IPS-11a (cell line): ENCODE results near the gene TMEM212.

Experiments
- H3K4me3 ChIP-seq: one replicate; pipeline ENCODE4 v1.5.1; 2013; ENCODE audit warnings: low read depth, low read length, control low read depth

Gene TMEM212

DNA sequence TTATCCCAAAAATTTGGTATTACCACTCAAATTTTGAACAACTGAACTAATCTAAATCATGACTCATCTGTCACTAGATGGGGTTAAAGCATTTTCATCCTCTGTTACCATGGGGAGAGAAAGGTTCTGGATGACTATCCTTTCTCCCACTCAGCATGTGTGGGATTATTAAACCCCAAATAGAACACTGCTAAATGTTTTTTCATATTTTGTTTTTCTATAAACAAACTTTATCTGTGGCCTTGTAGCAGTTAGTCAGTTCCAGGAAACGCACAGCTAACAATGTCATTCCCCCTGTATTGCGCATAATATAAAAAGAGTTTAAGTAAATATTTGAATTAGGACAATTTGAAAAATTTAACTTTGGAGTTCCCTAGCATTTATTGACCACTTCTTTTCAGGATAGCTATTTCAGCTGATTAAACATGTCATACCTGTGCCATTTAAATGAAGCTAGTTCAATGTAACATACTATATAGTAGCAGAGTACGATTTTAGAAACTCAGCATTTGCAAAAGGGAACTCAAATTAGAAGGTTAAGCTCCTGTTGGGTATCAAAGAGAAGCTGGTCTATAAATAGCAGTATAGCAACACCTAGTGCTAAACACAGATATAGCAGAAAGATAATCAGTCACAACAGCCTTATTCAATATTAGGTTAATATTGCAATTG is 9.2 kb upstream of the TMEM212 start:
- H3K4me3 ChIP-seq, result no peak overlapping the region

- no peak overlapping the region for H3K4me3 ChIP-seq
These were observed 8.7 kb upstream of the TMEM212 start for GRCh38 chr3:171834461-171834801.

DNA sequence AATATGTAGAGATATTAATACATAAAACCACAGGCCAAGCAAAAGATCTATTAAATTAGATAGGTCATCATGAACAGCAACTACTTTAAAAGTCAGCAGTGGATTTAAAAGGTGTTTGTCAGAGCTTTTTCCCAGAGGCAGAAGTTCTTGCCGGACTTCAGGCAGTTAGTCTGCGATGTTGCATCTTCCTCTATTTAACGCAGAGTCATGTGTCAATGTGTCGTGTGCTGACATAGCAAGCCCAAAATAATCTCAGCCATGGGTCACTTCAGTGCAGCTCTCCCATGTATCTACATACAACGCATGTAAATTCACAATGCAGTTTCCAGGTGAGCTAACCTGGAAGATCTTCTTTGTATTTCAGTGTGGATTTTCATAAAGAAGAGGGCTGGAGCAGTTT is 8.0 kb upstream of the TMEM212 start:
- H3K4me3 ChIP-seq, result no peak overlapping the region

DNA sequence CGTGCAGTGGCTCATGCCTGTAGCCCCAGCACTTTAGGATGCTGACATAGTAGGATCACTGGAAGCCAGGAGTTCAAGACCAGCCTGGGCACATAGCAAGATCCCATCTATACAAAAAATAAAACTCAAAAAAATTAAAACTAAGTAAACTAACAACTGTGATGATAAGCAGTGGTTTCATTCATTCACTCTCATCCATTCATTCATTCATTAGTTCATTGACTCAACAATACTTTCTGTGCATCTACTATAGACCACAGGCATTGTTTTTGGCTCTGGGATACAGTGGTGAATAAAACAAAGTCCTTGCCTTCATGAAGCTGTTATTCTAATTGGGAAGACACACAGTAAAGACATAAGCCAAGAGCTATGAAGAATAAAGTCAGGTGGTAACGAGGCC is 7.5 kb upstream of the TMEM212 start:
- H3K4me3 ChIP-seq, result no peak overlapping the region

- no peak overlapping the region for H3K4me3 ChIP-seq
These were observed 6.3 kb upstream of the TMEM212 start for GRCh38 chr3:171836855-171837254.

DNA sequence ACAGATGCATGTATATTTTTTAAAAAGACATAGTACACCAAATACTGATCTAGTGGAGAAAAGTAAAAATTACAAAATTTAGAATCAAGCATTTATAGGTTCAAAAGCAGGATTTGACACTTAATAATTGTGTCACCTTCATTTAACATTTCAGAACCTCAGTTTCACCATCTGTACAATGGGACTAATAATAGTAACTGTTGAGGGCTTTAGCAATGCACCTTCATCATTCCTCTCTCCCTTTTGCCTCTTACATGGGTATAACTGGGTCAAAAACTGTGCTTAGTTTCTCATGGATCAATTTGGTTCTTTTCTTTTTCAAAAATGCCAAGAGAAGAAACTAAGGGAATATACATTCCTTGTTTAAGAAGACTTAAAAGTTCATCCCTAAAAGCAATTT is 5.5 kb upstream of the TMEM212 start:
- H3K4me3 ChIP-seq, result no peak overlapping the region

DNA sequence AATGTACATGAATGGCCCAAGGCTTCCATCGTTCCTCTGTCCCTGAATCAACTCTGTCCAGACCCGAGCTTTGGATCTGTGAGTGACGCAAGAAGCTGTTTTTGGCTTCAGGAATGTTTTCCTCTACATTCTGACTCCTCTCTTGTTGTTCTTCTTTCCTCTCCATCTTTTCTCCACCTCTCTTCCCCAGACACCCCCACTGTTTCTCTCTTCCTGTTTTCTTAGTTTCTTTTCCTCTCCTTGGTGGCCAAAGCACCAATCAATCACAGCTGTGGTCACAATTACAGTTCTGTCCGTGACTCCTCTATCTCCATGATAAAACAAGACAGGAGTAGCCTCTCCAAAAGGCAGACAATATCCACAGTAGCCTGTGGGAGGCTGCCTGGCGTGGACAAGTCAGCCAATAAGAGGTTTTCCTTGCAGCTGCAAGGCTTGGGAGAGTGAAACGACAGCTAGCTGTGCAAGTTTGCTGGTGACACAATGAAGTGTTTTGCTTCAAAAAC is 4.9 kb upstream of the TMEM212 start:
- H3K4me3 ChIP-seq, result no peak overlapping the region

GRCh38 chr3:171839270-171839669 is 3.9 kb upstream of the TMEM212 start:
- H3K4me3 ChIP-seq, result no peak overlapping the region

DNA sequence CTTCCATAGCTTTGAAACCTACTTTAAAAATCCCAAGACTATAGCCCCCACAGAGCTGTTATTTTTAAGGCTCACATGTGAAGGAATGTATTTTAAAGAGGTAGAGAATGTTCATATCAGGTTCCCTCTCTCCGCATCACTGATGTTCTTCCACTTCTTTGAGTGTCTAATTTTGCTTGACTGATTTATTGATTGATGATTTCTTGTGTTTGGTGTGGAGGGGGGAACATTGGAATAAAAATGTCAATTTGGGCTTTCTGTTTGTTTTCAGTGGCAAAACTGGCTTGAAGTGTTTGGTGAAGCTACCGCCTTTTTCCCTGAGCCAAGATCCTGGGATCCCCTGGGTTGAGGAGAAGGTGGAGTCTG is 2.7 kb upstream of the TMEM212 start:
- no peak overlapping the region for H3K4me3 ChIP-seq

DNA sequence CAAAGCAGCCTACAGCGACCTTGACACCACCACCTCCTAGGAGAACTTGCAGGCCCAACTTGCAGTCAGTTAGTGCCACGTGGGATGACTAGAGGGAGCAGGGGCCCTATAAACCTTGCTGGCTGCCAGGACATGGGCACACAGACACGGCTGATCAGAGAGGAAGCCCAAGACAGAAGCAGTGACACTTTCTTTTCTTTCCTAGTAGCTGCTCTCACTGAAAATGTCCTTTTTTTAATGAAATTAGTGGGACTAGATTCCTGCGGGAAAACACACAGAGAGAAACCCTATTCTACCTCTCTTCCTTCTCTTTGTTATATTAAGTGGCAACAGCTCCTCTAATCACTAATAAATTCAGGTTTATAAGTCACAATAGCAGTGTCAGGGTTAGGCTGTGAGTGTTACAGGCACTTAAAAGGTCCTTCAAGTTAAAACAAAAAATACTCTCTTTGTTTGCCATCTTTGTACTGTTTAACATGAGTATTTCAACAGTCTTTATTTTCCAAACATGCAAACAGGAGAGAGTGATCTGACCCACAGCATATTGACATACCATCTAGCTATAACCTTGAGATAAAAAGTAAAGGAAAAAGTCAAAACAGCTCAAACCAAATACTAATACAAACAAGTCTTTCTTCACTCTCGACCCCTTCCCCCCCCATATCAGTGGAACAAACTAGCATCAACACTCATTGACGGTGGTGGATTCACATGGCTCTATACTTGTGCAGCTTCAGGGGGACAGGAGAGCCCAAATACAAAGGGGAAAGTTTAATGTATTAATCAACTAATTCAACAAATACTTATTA is 2.1 kb upstream of the TMEM212 start:
- H3K4me3 ChIP-seq, result no peak overlapping the region

- no peak overlapping the region for H3K4me3 ChIP-seq
These were observed 1.5 kb upstream of the TMEM212 start for GRCh38 chr3:171841620-171842000.

- H3K4me3 ChIP-seq, result no peak overlapping the region
These were observed 1.7 kb downstream of the TMEM212 start for GRCh38 chr3:171844873-171845272.

DNA sequence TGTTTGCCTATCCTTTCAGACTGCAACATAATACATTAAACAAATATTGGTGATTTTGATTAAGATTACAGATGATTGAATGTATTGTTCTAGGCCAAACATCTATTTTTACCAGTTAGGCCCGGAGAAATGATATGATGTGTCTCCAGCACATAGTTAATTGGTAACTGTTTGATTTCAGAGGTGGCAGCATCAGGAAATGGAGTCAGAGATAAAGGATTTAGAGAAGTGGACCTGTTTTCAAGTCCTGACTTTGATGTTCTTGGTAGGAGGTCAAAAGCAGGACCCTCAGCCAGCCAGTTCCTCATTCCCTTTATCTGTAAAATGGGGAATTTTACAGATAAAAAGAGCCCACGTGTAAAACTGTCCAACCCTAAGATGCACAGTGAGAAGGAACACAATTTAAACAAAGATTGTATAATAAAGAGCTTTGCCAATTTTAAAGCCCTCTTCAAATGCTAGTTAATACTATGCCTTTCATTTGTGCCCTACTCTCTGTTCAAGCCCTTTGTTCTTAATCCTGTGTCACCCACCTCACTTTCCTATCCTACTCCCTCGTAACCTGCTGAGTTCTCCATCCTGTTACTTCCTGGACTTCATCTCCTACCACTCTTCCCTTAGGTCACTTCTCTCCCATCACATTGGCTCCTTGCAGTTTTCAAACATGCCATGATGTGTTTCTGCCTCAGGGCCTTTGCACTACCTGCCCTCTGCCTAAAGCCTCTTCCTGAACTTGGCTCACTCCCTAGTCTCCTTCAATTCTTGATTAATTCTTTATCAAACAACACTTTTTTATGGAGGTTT is 2.5 kb downstream of the TMEM212 start:
- H3K4me3 ChIP-seq, result no peak overlapping the region

DNA sequence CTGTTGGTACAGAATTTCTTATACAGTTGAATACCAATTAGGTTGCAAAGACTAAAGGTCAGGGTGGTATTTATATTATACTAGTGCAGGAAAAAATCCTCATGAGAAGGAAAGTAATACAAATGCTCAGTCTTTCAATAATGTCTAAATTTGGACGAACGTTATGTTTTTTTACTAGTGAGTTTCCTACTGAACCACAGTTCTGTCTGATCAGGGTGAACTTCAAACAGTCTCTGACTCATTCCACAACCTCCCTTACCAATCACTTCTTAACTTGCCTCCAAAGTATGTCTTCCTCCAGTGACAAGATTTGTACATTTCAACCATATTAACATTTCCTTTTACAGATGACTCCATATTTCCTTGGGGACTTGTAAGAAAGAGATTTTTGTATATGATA is 3.4 kb downstream of the TMEM212 start:
- no peak overlapping the region for H3K4me3 ChIP-seq

DNA sequence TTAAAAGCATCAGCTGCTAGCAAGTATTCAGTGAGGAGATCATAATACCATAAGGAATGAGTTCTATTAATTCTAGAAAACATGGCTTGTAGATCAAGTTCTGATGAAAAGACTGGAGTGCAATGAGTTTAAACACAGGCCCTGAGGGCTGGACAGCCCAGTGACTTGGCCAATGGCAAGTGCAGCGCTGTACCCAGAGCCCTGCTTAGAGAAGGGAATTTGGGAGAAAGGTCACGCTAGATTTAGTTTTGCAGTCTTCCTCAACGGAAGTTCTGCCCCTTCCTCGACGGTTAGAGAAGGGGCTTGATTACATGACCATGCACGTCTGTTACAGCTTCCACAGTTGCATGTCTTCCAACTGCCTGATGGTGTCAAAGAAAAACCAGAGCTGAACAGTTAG is 4.0 kb downstream of the TMEM212 start:
- no peak overlapping the region for H3K4me3 ChIP-seq

- H3K4me3 ChIP-seq, result no peak overlapping the region
These were observed 4.6 kb downstream of the TMEM212 start for GRCh38 chr3:171847595-171848259.

- H3K4me3 ChIP-seq, result no peak overlapping the region
These were observed 6.6 kb downstream of the TMEM212 start for GRCh38 chr3:171849617-171850319.

DNA sequence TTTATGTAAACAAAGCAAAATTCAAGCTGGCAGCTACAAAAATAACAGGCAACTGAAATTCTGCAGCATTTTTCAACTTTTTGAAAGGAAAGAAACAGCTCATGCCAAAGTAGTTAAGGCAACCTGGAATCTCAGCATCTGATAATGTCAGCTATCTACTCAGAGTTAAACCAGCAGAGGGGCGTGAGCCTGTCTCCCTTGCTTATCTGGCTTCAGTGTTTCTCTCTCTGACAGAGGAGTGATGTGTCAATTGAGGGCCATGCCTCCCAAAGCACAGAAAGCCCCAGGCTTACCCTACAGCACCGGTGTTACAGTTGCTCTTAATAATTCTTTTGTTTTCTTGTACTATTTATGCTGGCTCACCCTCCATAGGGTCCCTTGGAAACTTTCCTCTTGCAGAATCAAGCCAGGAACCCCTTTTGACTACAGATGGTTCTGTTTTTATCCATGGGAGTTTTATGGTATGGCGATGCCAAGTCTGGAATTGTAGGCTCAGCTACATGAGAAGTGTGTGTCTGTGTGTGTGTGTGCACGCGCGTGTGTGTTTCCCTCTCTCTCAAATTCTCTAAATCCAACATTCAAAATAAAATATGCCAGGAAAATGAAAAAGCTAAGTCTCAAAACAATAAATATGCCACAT is 7.3 kb downstream of the TMEM212 start:
- H3K4me3 ChIP-seq, result no peak overlapping the region

GRCh38 chr3:171850960-171851659 is 8.0 kb downstream of the TMEM212 start:
- no peak overlapping the region for H3K4me3 ChIP-seq

- no peak overlapping the region for H3K4me3 ChIP-seq
These were observed 8.5 kb downstream of the TMEM212 start for GRCh38 chr3:171851660-171852058.
